ENCODE measurements around the gene DNM1. TPM values are rescaled to one million over a fixed set of nuclear protein-coding genes. Genes with fewer than 3 reads are reported as not detected.
"Not testable (repeated sequence)": the region's sequence is repeated elsewhere in the genome, so short reads cannot be mapped to it uniquely, and the experiment has no call there.

The DNM1 gene
- polyA plus RNA-seq, 1 donor: 231 TPM

DNA sequence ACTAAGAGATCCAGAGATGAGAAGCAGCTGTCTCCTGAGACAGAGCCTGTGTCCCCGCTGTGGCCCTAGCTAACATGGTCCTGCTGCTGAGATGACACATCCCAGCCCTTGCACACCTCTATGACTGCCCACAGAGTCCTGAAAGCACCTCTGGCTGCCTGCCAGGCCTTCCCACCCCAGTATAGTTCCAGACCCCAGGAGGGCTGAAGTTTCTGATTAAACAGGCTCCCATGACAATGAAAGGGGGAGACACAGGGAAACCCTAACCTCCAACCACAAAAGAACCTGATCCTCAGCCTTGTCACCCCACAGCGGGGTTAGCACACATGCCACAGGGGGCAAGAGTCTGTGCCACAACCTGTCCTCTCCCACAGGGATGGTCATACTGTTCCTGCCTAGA is 27.5 kb upstream of the DNM1 start:
- DNase-seq: no peak

DNA sequence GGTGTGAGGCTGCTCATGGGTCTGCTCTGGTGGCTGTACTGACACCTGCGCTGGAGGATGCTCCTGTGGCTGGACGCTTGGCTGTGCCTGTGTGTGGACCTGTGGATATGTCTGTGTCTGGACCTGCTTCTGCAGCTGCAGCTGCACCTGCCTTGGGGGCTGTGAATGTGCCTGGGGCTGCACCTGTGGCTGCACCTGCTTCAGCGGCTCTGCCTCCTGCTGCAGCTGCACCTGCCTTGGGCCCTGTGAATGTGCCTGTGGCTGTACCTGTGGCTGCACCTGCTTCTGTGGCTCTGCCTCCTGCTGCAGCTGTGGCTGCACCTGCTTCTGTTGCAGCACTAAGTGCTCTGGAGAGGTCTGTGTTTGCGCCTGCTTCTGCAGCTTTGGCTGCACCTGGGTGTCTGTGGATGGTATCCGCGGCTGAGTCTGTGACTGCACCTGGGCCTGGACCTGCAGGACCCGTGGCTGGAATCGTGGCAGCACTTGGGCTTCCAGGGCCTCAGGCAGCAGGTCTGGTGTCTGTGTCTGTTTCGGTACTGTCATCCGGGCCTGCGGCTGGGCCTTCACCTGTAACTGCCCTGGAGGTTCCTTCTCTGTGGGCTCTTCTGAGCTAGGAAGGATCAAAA is 24.3 kb upstream of the DNM1 start:
- DNase-seq: no peak

DNA sequence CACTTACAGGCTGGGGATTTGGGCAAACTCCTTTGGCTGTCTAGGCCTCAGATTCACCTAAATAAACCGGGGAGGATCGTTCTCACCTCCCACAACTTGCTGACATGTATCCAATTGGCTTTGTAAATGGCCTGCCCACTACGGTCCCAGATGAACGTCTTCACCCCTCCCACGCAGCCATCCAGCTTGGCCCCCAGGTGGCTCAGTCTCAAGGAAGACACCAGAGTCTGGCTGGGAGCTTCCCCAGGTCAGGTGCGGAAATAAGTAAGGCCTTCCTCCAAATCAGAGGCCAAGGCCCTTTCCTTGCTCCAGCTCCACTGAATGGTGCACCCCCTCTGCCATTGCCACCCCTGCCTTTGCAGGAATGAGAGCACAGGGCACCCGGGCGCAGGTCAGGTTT is 23.2 kb upstream of the DNM1 start:
- DNase-seq: no peak

DNA sequence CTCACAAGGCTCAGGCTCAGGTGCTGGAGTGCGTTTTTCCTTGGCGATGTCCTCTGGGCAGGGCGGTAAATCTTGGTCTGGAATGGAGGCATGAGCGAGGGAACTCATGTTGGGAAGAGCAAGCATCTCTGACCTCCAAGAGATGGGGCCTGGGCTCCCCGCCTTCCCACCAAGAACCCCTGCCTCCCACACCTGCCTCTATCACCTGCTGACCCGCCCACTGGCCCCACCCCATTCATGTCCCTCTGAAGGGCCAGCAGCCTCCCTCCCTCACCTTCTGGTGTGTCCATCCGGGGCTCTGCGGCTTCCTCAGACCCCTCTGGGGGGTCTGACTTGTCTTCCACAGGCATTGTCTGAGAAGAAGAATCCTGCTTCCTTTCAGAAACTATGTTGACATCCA is 22.7 kb upstream of the DNM1 start:
- DNase-seq: no peak

DNA sequence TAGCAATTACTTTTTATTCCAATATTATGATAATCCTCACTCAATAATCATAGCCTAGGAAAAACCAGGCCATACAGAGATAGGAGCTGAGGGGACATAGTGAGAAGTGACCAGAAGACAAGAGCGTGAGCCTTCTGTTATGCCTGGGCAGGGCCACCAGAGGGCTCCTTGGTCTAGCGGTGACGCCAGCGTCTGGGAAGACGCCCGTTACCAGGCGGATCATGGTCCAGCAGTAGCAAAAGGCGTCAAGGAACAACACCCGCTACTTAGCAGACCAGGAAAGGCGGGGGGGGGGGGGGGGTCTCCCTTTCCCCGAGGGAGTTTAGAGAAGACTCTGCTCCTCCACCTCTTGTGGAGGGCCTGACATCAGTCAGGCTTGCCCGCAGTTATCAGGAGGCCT is 21.7 kb upstream of the DNM1 start:
- DNase-seq: not testable (repeated sequence)

DNA sequence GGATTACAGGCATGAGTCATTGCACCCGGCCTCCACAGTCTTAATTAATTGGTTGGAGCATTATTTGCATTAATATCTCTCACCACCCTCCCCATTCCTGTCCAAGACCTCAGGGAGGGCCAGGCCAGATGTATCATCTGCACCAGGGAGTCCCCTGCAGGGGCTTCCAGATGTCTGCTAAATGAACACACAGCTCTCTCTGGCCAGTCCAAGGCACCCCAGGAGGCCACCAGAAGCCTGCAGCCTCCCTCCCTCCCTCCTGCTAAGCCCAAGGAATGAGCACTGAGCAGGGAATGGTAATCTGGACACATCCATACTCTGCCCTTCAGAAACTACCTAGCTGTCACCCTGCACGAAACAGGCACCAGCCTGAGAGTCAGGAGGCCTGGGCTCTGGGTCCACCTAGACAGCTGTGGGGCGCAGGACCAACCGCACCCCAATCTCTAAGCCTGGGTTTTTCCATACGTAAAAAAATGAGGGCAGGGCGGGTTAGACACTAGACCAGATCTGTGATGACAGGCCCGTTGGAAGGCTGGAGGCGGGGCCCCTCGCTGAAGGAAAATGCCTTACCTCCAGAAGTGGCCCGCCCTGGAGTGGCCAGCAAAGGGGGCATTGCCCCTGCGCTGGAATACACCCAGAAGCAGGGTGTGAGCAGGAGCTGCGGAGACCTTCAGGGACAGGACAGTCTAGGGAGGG is 20.1 kb upstream of the DNM1 start:
- DNase-seq: no peak

DNA sequence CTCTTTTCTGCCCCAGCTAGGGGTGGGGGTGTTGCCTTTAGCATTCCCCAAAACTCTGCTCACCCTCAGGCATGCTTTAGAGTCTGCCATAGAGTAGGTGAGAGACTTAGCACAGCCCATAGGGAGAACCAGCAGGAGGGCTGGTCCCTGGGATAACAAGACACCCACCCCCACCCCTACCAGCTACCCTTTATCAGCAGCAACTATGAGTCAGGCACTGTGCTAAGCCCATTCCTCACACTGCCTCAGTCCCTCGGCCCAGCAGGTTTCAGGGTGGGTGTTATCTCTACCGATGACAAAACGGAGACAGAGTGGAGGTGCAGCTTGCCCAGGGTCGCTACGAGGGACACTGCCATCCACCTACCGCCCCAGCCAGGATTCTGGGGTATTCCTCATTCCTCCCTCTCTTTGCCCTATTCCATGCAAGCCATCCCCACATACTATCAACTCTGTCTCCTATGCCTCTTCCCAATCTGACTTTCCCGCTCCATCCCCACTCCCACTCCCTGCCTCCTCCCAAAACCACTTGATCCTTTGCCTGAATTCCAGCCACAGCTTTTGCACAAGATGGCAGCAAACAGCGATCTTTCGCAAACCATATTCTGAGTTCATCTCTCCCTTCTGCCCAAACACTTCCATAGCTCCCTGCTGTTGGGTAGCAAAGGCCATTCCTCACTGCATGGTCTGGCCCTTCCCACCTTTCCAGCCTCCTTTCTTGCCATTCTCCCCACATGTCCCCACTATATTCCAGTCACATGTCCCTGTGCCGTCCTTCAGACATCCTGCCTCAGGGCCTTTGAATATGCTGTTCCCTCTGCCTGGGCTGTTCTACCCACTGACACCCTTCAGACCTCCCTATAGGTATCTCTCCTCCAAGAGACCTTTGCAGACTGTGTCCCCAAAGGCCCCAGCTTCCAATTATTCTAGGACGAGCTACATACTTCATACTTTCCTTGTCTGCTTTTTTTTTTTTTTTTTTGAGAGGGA is 16.9 kb upstream of the DNM1 start:
- DNase-seq: no peak

DNA sequence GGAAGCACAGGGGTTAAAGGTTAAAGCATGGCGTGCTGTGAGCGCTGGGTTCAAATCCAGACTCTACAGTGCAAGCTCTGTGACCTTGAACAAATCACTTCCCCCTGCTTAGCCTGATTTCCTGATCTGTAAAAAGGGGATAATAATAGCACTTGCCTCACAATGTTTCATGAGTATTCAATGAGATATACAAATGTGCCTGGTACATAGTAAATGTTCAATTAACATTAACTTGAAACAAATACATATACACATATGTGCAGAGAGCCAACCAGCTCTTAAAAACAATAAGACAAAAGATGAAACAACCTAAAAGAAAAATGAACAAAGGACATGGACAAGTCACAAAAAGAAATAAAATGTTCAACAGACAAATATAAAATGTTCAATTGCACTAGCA is 15.8 kb upstream of the DNM1 start:
- no peak for DNase-seq

DNA sequence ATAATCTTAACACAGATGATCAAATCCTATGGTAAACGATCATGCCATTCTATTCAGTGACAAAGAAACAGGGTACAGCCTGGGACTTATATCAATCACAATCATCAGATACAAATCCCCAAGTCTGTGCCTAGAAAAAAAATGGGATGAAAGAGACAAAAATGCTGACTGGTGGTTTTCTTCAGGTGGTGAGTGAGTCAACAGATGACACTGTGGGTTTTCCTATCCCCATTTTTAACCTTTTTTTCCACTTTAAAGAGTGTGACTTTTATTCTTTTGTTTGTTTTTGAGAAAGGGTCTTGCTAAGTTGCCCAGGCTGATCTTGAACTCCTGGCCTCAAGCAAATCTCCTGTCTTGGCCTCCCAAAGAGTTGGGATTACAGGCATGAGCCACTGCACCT is 15.0 kb upstream of the DNM1 start:
- no peak for DNase-seq

DNA sequence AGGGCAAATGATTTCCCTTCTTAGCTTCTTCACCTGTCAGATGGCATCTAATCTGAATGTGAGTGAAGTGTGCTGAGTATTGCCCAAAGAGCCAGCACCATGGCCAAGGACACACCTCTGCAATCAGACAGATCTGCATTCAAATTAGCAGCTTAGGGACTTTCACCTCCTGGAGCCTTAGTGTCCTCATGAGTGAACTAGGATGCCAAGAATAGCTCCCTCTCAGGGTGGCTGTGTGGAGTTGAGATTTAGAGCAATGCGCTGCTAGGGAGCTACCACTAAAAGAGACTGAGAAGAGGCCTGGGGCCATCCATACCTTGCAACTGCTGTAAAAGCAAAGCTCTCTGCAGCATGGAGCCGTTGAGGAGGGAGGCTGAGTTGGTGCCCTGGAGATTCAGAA is 13.2 kb upstream of the DNM1 start:
- no peak for DNase-seq

DNA sequence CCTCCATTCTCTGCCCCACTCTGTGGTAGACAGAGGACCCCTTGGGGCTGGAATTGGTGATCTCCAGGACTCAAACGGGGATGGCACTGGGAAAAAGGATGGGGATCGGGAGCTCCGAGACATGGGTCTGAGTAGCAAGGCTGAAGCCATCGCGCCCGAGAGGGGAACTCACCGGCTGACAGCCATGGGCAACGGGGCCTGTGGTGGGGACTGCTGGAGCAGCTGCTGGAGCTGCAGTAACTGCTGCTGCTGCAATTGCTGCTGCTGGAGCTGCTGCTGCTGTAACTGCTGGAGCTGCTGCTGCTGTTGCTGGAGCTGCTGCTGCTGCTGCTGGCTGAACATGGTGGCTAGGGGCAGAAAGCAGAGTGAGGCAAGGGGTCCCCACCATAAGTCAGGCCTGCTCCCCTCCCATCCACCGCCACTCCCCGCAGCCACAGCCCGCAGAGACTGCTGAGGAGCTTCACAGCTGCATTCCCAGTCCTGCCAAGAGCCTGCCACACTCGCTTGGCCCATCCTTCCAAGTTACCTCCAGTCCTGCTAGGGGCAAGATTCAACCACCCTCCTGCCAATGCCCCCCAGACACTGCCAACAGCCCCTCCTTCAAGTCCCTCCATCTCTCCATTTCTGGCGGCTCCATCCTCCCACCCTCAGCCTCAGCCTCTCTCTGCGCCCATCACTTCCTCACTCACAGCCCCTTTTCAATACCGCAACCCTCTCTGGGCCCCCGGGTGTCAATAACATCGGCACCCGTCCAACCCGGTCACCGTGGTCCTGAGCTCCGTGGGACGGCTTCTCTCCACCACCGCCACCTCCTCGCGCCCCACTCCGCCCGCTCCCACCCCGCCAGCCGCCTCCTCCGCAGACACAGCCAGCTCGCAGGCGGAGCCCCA is 12.4 kb upstream of the DNM1 start:
- no peak for DNase-seq

DNA sequence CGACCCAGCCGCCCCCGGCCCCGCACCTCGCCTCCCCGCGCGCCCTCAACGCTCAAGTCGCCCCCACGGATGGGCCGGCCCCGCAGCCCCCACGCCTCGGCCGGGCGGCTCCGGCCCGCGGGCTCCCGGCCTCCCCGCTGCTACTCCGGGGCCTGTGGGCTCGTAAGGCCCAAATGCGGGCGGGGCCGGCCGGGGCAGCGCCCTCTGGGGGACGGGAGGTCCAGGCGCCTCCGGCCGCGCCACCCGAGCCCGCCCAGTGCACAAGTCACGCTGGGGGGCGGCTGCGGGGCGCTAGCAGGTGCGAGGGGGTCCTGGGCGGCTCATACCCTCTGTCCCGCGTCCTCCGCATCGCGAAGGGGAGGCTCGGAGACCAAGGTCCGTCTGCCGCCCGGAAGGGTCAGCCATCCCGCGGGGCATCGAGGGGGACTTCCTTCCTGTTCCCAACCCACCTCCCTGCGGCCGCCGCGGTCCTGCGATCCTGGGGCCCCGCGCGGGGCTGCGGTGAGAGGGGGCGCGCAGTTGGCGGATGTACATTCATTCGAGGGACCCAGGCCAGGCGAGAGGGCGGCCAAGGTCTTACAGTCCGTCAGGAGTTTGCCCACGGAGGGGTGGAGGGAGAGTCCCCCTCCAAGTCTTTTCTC is 11.7 kb upstream of the DNM1 start, which contains the start of gene CIZ1:
Gene CIZ1 (minus strand): TSS at position 167 of the 641 bp plus-strand sequence. CDS start 715 bp downstream, outside the sequence.
- peak; percentile 78 for DNase-seq

DNA sequence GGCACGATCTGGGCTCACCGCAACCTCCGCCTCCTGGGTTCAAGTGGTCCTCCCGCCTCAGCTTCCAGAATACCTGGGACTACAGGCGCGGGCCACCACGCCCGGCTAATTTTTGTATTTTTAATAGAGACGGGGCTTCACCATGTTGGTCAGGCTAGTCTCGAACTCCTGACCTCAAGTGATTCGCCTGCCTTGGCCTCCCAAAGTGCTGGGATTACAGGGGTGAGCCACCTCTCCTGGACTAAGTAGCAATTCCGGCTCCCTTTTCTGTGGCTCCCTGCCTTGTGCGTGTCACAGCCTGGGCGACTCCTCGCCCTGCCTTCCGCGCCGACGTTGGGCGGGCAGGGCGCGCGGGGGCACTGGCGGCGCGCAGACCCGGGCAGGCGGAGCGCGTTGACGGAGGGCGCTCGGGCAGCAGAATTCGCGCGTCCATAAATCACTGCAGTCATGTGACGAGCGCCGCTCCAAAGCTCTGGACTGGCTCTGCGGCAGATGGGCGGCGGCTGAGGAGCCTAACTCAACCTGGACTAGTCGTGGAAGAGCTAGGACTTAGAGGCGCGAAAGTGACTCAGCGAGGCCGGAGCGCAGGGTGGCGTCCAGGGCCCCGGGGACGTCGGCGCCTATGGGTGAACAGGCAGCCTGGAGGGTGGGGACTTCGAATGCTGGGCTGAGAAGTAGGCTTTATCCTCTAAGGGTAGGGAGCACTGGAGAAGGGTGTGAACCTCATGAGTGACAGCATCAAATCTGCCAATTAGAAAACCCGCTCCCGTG is 10.4 kb upstream of the DNM1 start:
- DNase-seq: peak; percentile 86

DNA sequence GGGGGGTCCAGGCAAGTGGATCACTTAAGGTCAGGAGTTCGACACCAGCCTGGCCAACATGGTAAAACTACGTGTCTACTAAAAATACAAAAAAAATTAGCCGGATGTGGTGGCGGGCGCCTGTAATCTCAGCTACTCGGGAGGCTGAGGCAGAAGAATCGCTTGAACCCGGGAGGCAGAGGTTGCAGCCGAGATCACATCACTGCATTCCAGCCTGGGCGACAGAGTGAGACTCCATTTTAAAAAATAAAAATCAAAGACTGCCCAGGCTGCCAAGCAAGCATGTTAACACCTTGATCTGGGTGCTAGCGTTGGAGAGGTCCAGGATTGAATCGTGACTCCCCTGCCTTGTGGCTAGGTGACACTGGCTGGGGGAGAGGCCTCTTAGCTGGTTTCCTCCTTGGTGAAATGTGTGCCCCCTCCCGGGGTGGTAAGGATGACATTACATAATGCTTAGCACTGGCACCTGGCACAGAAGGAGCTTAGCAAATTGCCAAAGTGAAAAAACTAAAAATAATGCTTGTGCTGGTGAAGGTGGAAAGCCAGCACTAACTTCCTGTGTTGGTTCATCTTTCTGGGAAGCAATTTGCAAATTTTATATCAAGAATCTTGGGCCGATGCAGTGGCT is 9.6 kb upstream of the DNM1 start:
- no peak for DNase-seq

DNA sequence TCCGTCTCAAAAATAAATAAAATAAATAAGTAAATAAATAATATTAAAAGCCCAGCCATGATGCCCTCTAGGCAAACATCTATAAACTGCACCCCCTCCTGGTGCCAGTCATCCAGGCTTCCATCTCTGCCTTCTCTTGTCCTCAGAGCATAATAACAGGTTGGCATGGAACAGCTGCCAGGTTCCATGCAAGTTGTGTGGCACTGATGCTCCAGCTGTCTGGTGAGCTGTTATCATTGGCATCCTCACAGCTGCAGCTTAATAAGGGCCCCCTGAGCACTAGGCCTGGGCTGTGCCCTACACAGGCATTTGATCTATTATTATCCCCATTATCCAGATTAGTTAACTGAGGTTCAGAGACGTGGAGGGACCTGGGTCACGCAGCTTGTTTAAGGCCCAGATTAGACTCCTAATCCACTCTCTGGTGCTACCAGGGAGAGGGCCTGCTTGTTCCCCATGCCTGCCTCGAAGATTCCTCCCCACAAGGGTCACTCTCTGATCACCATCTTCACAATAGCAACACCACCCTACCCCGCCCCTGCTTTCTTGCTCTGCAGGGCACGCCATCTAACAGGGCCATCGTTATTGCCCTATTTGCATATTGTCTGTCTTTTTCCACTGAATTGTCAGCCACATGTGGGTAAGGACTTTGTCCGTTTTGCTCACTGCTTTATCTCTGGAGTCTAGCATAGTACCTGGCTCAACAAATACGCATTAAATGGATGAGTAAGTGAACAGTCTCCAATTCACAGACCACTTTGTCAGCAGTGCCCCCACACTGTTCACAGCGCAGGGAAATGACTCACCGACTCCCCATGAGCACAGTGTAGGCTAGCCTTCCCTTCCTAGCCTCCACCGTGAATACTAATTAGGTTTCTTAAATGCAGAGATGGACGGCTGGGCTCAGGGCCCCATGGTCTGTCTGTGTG is 1.5 kb upstream of the DNM1 start:
- no peak for DNase-seq

DNA sequence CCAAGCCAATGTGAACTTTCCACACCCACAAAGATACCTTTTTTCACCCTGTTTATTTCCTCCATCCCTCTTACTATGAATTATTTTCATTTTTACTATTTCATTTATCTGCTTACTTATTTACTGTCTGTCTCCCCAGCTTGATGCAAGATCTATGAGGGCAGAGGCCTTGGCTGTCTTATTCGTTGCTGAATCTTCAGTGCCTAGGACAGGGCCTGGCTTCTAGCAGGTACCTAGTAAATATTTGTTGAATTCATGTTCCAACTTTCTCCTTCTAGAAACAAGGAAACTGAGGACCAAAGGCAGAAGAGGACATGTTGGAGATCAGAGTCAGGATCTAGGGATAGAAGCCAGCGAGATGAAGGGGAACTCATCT is 543 bp upstream of the DNM1 start:
- no peak for DNase-seq

DNA sequence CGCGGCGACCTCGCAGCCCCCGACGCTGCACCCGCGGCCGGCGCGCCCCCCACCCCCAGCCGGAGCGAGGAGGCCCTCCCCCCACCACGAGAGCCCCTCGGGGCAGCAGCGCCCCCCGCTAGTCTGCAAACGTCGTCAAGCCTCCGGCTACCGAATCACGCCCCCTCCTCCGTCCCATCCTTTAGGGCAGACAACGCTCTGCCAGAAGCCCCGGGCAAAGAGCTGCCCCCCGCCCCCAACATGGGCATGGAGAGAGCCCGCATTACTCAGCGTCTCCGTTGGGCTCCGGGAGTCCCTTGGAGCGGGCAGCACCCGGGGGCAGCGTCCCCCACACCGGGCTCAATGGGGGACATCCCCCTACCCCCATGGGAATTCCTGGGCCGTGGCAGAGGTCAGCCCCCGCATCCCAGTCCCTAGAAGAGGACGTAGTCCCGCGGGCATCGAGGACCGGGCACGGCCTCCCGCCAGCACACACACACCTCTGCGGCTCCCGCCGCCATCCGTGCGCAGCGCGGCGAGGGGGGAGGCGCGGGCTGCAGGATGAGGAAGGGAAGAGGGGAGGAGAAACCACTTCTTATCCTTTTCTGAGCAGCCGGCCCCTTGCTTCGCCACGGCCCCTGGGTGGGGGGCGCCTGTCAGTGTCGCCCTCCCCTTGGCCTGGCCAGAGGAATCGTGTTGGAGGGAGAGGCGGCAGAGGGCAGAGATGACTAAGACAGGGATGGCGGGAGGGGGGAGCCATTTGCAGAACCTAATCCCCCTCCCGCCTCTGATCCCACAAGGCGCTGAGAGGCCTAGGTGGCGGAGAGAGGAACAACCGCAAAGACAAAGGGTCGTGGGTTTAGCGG is 750 bp downstream of the DNM1 start:
- DNase-seq: no peak

DNA sequence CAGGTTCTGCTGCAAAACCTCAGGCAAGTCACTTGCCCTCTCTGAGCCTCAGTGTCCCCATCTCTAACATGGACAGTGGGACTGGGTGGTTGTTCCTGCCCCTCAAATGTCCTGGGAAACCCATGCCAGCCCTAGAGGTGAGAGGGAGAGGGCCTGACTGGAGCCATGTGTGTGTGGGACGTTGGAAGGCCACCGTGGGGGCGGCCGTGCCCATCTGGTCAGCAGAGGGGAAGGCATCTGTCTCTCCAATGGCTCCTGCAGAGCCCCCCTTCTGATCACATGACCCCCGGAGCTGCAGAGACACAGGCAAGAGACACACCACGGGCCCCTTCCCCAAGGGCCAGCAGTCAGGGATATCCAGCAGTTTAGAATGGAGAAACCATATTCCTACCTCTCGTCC is 1.7 kb downstream of the DNM1 start:
- DNase-seq: no peak

All from left kidney (tissue), 2 donors.